NB4 (cell line): Measurements from ENCODE around the gene FMO5.
"Not testable (repeated sequence)": the region's sequence is repeated elsewhere in the genome, so short reads cannot be mapped to it uniquely, and the experiment has no call there.

Source experiments
- DNase-seq: peaks from one replicate; pipeline ENCODE4 v3.0.0; 2010; ENCODE audit warnings: low read depth
- H3K4me3 ChIP-seq: one replicate; pipeline ENCODE4 v1.5.1; 2011; ENCODE audit warnings: mild to moderate bottlenecking, low read depth, low read length, moderate library complexity
- CTCF ChIP-seq: IDR thresholded peaks from one replicate; pipeline ENCODE4 v1.5.1; 2012; ENCODE audit warnings: low read depth, low read length
- MYC ChIP-seq: IDR thresholded peaks from 2 replicates; pipeline ENCODE4 v1.6.1; 2011; ENCODE audit warnings: low read depth, low read length
- POLR2A ChIP-seq: IDR thresholded peaks from 2 replicates; pipeline ENCODE4 v1.6.1; 2011; ENCODE audit warnings: mild to moderate bottlenecking; ENCODE audit not compliant: insufficient read length; ENCODE audit errors: extremely low read depth
- TF ChIP-seq, protein P1 (sequence below): IDR thresholded peaks from 2 replicates; pipeline ENCODE4 v1.6.1; 2011; ENCODE audit warnings: low read depth, low read length

The FMO5 gene

GRCh38 chr1:147169840-147170674 lies 55.1 kb downstream of the FMO5 start:
- no peak for DNase-seq
- TF ChIP-seq CTCF (no peak), POLR2A (no peak), MYC (no peak)
- TF ChIP-seq, protein P1, sequence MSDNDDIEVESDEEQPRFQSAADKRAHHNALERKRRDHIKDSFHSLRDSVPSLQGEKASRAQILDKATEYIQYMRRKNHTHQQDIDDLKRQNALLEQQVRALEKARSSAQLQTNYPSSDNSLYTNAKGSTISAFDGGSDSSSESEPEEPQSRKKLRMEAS: no peak
- no peak overlapping the region for H3K4me3 ChIP-seq

GRCh38 chr1:147169171-147169570 lies 56.0 kb downstream of the FMO5 start:
- TF ChIP-seq MYC (no peak), CTCF (no peak), POLR2A (no peak)
- TF ChIP-seq, protein P1: no peak
- no peak overlapping the region for H3K4me3 ChIP-seq
- DNase-seq: no peak

DNA sequence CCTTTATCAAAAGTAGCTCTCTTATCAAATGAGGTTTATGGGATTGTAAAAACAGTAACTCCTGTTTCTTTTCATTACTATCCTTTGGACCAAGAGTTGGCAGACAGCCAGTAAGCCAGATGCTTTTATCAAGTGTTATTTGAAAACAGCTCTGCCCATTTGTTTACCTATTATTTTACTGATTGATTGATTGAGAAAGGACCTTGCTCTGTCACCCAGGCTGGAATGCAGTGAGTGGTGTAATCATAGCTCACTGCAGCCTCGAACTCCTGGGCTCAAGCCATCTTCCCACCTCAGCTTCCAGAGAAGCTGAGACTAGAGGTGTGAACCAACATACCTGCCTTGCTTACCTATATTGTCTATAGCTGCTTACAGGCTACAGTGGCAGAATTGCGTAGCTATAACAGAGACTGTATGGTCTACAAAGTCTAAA lies 56.5 kb downstream of the FMO5 start:
- H3K4me3 ChIP-seq: no peak overlapping the region
- TF ChIP-seq CTCF: no peak
- DNase-seq: no peak

GRCh38 chr1:147167365-147167764 lies 57.8 kb downstream of the FMO5 start:
- no peak for DNase-seq
- no peak overlapping the region for H3K4me3 ChIP-seq
- TF ChIP-seq POLR2A (no peak), CTCF (no peak), MYC (no peak)
- TF ChIP-seq, protein P1: no peak

GRCh38 chr1:147163019-147163418 lies 62.1 kb downstream of the FMO5 start:
- TF ChIP-seq POLR2A: no peak
- TF ChIP-seq, protein P1: no peak
- no peak for TF ChIP-seq MYC
- no peak for TF ChIP-seq CTCF
- no peak for DNase-seq
- no peak overlapping the region for H3K4me3 ChIP-seq

- no peak overlapping the region for H3K4me3 ChIP-seq
- TF ChIP-seq CTCF (no peak), MYC (no peak), POLR2A (no peak)
- TF ChIP-seq, protein P1: no peak
- DNase-seq: no peak
Observed at GRCh38 chr1:147162093-147162492, 63.0 kb downstream of the FMO5 start.

DNA sequence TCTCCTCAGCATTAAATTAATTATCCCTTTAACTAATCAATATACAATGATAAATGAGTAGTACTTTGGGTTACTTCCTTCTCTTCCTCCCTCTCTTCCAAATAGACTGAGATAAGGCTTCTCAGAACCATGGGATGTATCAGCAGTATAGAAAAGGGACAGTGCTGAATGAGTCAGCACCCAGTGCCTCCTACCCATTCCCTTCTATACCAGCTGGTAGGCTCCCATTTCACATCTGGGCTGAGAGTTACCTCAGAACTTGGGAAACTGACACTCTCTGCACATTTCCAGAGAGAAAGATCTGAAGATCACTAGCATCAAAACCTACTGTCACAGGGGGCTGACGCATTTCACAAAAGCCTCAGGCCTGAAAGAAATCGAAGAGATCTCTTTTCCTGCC lies 68.0 kb downstream of the FMO5 start:
- H3K4me3 ChIP-seq, DNase-seq: not testable (repeated sequence)
